Amniotic epithelial cell (primary cell): ENCODE results near the gene FIGNL1.

Experiments
- DNase-seq: peaks from one replicate; pipeline ENCODE4 v3.0.0-alpha.2; 2010; ENCODE audit warnings: low read depth

The FIGNL1 gene

DNA sequence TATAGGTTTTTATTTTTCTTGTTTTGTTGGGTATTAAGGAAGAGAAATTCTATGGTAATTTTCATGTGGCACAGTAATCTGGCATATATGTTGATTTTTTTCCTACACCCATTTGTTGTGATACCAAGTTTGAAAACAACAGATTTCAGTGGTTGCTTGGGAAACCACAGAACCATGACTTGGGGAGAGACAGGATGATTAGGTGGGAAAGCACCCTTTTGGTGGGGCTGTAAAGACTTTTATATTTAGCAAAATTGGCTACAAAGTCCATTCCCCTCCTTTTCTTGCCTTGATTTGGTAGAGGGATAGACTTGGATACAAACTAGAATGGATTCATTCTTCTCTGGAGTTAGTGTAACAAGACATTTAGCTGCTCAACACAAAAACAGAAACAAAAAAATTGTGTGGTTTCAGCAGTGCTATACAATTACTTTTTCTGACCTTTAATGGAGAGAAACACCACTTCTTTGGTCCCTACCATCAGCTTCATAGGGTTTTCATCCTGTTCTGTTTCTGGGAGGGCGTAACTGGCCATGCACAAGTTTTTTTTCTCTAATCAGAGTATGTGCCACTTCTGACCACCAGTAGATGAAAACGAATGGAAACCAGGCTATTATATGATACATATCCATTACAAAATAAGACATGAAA, 52.7 kb downstream of the FIGNL1 start:
- DNase-seq: no peak

DNA sequence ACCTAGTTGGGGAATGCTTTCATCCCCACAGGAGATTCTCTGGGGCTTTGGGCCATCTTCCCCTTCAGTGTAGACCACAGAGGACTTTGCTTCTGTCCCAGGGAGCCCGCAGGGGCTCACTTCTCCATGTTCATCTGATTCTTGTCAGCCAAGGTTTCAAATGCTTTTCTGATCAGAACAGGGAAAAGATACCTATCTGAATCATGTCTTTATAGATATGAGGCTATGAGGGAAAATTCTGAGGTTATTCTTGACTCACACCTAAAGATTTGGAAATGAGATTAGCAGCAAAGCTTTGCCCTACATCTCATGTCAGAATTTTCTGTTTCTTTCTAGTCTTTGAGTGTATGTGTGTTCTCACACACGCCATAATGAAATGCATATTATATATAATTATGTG, 53.3 kb downstream of the FIGNL1 start:
- DNase-seq: no peak

DNA sequence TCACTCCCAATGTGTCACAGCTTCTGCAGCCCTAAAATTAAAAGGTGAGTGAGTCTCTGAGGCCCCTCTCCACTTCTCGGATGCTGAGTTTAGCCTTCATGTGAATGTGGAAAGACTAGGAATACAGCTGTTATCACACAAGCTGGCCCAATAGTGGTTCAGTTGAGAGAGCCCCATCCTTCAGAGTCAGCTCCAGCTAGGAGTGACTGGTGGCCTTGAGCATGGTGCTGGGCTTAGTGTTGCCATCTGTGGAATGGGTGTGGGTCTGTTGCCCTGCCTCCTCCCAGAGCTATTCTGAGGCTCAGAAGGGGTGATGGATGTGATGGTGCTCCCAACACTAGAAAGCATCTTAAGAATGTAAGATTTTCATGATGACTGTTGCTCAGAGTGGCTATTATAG, 55.8 kb downstream of the FIGNL1 start:
- no peak for DNase-seq
